Muscle of leg (tissue), 11 donors: ENCODE data around the gene DLX1. TPM values are rescaled to one million over a fixed set of nuclear protein-coding genes. Genes with fewer than 3 reads are reported as not detected.
"Not testable (repeated sequence)": the region's sequence is repeated elsewhere in the genome, so short reads cannot be mapped to it uniquely, and the experiment has no call there.

Source experiments
- DNase-seq: peaks from one replicate; pipeline ENCODE4 v3.0.0; 2013
- H3K27ac ChIP-seq: one replicate; pipeline ENCODE4 v1.5.1; 2013; ENCODE audit warnings: mild to moderate bottlenecking, low read length, control low read depth
- H3K27me3 ChIP-seq: one replicate; pipeline ENCODE4 v1.6.1; 2013; ENCODE audit warnings: low read length; ENCODE audit not compliant: control insufficient read depth, insufficient read depth
- H3K36me3 ChIP-seq: one replicate; pipeline ENCODE4 v1.6.1; 2013; ENCODE audit warnings: low read length; ENCODE audit not compliant: control insufficient read depth, insufficient read depth
- H3K4me1 ChIP-seq: one replicate; pipeline ENCODE4 v1.6.1; 2013; ENCODE audit warnings: low read length; ENCODE audit not compliant: control insufficient read depth, insufficient read depth
- H3K4me3 ChIP-seq: one replicate; pipeline ENCODE4 v1.5.1; 2013; ENCODE audit warnings: low read length, control low read depth
- H3K9me3 ChIP-seq: replicated peaks from 2 replicates; pipeline ENCODE4 v1.6.1; 2013; ENCODE audit warnings: low read depth, low read length; ENCODE audit not compliant: control insufficient read depth
- WGBS: methylation state at CpG from one replicate; pipeline ENCODE4 v1.1.5; 2013; ENCODE audit warnings: missing lambda C conversion rate; ENCODE audit not compliant: insufficient coverage; 5-methylcytosine and 5-hydroxymethylcytosine counted together
- polyA plus RNA-seq, 8 donors: library from polyadenylated mRNA; unstranded; fragments of 120-200 nt; gene quantifications; one replicate each; pipeline versions ENCODE4 v1.2.1 to v1.2.3, GENCODE V29; 2013; ENCODE audit warnings: inconsistent platforms in 1 of 8, low replicate concordance in 1 of 8; ENCODE audit not compliant: insufficient read length in 8 of 8, insufficient read depth in 1 of 8
- total RNA-seq: library from RNA; stranded (reverse); fragments of 120-200 nt; gene quantifications from one replicate; pipeline ENCODE4 v1.2.4, GENCODE V29; 2013

DLX1 gene
- total and polyA plus RNA-seq, 9 donors = 0.09 to 0.60 (median 0.31) TPM

- H3K9me3 ChIP-seq = no peaks in the 10 kb centered on the region
- H3K4me3 ChIP-seq = no peak overlapping the region
- DNase-seq = no peak
- WGBS = no CpG with 5 or more reads among the region's 6 CpGs
- H3K4me1 ChIP-seq = no peaks in the 10 kb centered on the region
- H3K27ac ChIP-seq = no peak overlapping the region
- no peaks in the 10 kb centered on the region for H3K36me3 ChIP-seq
- H3K27me3 ChIP-seq = no peaks in the 10 kb centered on the region
Observed at GRCh38 chr2:172048508-172049503, 36.5 kb upstream of the DLX1 start.

GRCh38 chr2:172049567-172050120 lies 35.7 kb upstream of the DLX1 start:
- no peaks in the 10 kb centered on the region for H3K4me1 ChIP-seq
- DNase-seq = no peak
- WGBS = no CpG with 5 or more reads among the region's 2 CpGs

GRCh38 chr2:172050479-172051125 lies 34.7 kb upstream of the DLX1 start:
- DNase-seq = peak; percentile 20
- no peaks in the 10 kb centered on the region for H3K4me1 ChIP-seq
- no peak overlapping the region for H3K4me3 ChIP-seq
- H3K36me3 ChIP-seq = no peaks in the 10 kb centered on the region
- H3K27ac ChIP-seq = no peak overlapping the region
- H3K9me3 ChIP-seq = no peaks in the 10 kb centered on the region
- no peaks in the 10 kb centered on the region for H3K27me3 ChIP-seq
- no CpG with 5 or more reads among the region's 1 CpG for WGBS

More at GRCh38 chr2:172049567-172050120, 35.7 kb upstream of the DLX1 start:
- Histone ChIP-seq H3K4me3 (no peak overlapping the region), H3K27ac (no peak overlapping the region), H3K36me3 (no peaks in the 10 kb centered on the region), H3K9me3 (no peaks in the 10 kb centered on the region), H3K27me3 (no peaks in the 10 kb centered on the region)

- H3K9me3 ChIP-seq = no peaks in the 10 kb centered on the region
- no peak overlapping the region for H3K4me3 ChIP-seq
- no peaks in the 10 kb centered on the region for H3K4me1 ChIP-seq
- no peaks in the 10 kb centered on the region for H3K27me3 ChIP-seq
- WGBS = 33% methylated on average over 1 of the region's 4 CpGs
- no peaks in the 10 kb centered on the region for H3K36me3 ChIP-seq
- no peak overlapping the region for H3K27ac ChIP-seq
- peak; percentile 25 for DNase-seq
Observed at GRCh38 chr2:172052000-172052983, 33.0 kb upstream of the DLX1 start.

- H3K4me1 ChIP-seq = no peaks in the 10 kb centered on the region
- no peaks in the 10 kb centered on the region for H3K9me3 ChIP-seq
- H3K4me3 ChIP-seq = no peak overlapping the region
- no peak for DNase-seq
- H3K27ac ChIP-seq = no peak overlapping the region
- H3K27me3 ChIP-seq = no peaks in the 10 kb centered on the region
- WGBS = no CpG with 5 or more reads among the region's 1 CpG
- H3K36me3 ChIP-seq = no peaks in the 10 kb centered on the region
Observed at GRCh38 chr2:172053486-172053885, 31.8 kb upstream of the DLX1 start.

GRCh38 chr2:172056293-172056692 lies 29.0 kb upstream of the DLX1 start:
- Histone ChIP-seq H3K4me1 (no peaks in the 10 kb centered on the region), H3K36me3 (no peaks in the 10 kb centered on the region), H3K27me3 (no peaks in the 10 kb centered on the region), H3K27ac (no peak overlapping the region), H3K9me3 (no peaks in the 10 kb centered on the region), H3K4me3 (no peak overlapping the region)
- DNase-seq = no peak
- WGBS = 67% methylated on average over 1 of the region's 2 CpGs

- Histone ChIP-seq H3K27me3 (no peaks in the 10 kb centered on the region), H3K4me1 (no peaks in the 10 kb centered on the region), H3K4me3 (no peak overlapping the region), H3K27ac (no peak overlapping the region), H3K36me3 (peaks cover 2% of the 10 kb centered on the region), H3K9me3 (no peaks in the 10 kb centered on the region)
- no peak for DNase-seq
- WGBS = 86% methylated on average over 5 of the region's 5 CpGs
Observed at GRCh38 chr2:172058660-172059059, 26.6 kb upstream of the DLX1 start.

- not testable (repeated sequence) for H3K27me3 ChIP-seq, H3K36me3 ChIP-seq, H3K9me3 ChIP-seq, H3K27ac ChIP-seq, H3K4me1 ChIP-seq, H3K4me3 ChIP-seq, DNase-seq
- 93% methylated on average over 3 of the region's 5 CpGs for WGBS
Observed at GRCh38 chr2:172060118-172060517, 25.2 kb upstream of the DLX1 start.

GRCh38 chr2:172062402-172063004 lies 22.8 kb upstream of the DLX1 start:
- no peaks in the 10 kb centered on the region for H3K9me3 ChIP-seq
- H3K27ac ChIP-seq = no peak overlapping the region
- DNase-seq = no peak
- H3K4me3 ChIP-seq = no peak overlapping the region
- H3K27me3 ChIP-seq = no peaks in the 10 kb centered on the region
- WGBS = 67% methylated on average over 1 of the region's 1 CpG
- H3K36me3 ChIP-seq = peaks cover 4% of the 10 kb centered on the region
- H3K4me1 ChIP-seq = no peaks in the 10 kb centered on the region
